Germinal center (tissue), 1 donor: ENCODE measurements around the gene YIPF5.

Source experiments
- DNase-seq: peaks from one replicate; pipeline ENCODE4 v3.0.0; 2012; ENCODE audit warnings: mixed read lengths, low spot score

The YIPF5 gene

DNA sequence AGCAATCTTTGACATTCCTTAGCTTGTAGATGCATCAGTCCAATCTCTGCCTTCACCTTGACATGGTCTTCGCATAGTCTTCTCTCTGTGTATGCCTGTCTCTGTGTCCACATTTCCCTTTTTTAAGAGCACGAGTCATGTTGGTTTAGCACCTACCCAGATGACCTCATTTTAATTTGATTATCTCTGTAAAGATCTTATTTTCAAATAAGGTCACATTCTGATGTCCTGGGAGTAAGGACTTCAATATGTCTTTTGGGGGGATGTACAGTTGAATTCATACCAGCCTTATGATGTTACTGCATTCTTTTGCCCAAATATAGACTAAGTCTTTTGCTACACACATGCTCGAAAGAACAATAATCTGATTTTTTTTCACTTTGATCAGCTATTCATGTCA, 7.1 kb upstream of the YIPF5 start:
- DNase-seq = no peak

DNA sequence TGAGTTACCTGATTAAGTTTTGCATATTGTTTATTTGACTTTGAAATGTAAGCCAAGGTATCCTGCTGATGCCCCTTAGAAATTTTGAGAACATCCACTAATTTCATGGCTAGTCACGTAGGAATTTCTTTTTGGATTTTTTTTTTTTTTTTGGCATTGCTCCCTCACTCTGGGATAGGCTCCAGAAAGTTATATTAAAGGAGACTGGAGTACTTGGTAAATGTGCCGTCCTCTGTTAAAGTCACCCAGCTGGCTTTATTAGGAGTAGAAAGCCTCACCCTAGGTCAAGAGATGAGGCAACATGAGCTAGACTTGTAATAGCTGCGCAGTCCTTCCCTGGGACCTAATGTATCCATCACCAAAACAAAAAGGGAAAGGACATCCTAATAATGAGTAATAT, 3.3 kb upstream of the YIPF5 start:
- no peak for DNase-seq

DNA sequence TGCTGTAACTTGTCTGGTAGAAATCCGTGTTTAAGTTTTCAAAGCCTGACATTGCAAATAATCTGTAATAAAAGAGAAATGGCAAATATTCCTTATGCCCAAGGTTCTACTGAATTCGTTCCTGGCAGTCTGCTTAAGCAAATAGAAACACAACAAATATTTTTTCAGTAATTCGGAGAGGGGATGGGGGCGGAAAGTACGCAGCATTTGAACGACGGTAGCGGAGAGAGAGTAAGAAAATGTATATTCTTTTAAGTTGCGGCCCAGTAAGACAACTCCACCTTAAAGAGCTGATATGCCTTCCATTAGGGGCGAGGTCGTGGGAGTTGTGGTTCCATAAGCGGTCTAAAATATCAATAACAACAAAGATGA, 569 bp downstream of the YIPF5 start:
- DNase-seq = no peak

- DNase-seq = no peak
Measured at GRCh38 chr5:144167998-144168397, 2.5 kb downstream of the YIPF5 start.

- no peak for DNase-seq
Measured at GRCh38 chr5:144166696-144167095, 3.8 kb downstream of the YIPF5 start.

- no peak for DNase-seq
Measured at GRCh38 chr5:144162686-144163085, 7.8 kb downstream of the YIPF5 start.

GRCh38 chr5:144156767-144157171, 13.7 kb downstream of the YIPF5 start:
- no peak for DNase-seq

DNA sequence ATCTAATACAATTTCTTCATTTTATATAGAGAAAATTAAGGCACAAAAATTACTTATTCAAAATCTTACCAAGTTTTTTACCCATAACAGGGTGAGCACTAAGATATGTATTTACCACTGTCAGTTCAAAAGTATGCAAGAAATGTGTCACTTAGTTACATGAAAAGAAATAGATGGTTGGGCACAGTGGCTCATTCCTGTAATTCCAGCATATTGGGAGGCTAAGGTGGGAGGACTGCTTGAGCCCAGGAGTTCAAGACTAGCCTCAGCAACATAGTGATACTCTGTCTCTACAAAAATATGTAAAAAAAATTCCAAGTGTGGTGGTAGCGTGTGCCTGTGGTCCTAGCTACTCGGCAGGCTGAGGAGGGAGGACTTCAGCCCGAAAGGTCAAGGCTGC, 19.4 kb downstream of the YIPF5 start:
- no peak for DNase-seq

GRCh38 chr5:144144956-144145751, 25.3 kb downstream of the YIPF5 start:
- no peak for DNase-seq

DNA sequence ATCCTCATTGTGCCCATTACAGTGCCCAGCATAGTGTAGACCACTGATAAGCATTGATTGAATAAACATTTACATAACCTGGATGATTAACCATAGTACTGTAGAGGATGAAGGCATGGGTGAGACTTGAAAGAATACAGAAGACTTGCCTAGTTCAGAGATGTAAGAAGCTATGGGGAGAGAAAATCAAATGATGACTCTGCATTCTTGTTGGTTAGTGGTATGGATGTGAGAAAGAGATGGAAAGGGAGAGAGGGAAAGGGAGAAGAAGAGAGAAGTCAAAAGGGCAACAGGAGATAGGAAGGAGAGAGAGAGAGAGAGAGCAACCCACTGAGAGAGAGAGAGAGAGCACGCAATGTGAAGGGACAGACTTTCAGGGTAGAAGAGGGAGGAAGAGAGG, 26.8 kb downstream of the YIPF5 start:
- no peak for DNase-seq

DNA sequence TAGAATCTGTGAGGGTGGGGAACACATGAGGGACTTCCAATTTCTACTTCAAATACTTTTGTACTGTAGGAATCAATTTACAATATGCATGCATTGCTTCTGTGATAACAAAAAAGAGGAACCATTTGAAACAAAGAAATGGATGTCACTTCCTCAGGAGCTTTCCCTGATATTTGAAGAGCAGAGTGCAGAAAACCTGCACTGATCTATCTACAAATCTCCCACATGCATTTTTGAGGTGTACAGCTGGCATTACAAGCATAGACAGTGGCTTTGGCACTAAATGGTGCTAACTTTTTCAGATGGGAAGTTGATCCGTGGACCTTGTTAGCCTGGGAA, 27.7 kb downstream of the YIPF5 start:
- DNase-seq = no peak

GRCh38 chr5:144142139-144142823, 28.2 kb downstream of the YIPF5 start:
- peak; percentile 50 for DNase-seq

- no peak for DNase-seq
Measured at GRCh38 chr5:144141585-144141984, 28.9 kb downstream of the YIPF5 start.

DNA sequence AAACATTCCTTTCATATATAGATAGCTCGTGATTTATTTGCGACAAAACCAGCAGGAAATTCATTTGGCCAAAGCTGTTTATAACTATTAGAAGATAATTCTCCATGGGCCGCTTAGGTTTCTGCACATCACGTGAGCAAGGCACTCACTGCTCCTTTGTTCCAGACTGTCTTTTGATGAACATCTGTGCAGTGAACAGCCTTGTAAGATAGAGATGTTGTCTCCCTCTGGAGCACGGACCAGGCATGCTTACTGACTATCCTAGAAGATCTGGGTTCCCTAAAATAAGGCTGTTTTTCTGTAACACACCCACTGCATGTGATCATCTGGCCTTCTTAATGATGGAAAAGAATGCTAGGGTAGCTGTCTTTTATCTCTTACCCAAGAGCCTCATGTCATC, 30.9 kb downstream of the YIPF5 start:
- no peak for DNase-seq

DNA sequence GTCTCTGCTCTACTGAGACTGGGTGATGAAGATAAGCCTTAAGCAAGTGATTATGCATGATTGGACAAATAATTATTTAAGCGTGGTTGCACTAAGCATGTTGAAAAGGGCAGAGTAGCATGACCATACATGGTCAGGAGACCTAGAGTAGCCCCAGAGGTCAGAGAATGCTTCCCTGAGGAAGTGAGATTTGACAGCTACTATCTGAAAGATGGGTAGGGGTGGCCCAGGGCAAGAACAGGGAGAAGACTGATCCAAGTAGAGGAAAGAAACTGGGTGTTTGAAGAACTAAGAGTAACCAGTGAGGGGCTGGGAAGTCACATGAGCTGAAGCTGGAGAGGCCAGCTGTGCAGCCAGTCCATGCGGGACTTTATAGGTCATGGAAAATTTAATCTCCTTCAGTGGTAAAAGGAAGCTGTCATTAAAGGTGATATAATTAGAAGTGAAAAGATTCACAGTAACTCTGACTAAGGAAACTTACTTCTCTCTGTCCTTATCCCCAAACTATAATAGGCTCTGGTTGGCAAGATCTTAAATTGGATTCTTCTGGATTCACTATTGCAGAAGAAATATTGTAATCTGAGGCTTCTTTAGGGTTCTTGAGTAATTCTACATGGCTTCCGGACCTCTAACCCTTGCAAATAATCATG, 35.2 kb downstream of the YIPF5 start:
- no peak for DNase-seq

GRCh38 chr5:144134194-144134826, 36.1 kb downstream of the YIPF5 start:
- no peak for DNase-seq

GRCh38 chr5:144133050-144133633, 37.3 kb downstream of the YIPF5 start:
- no peak for DNase-seq

GRCh38 chr5:144131261-144131660, 39.2 kb downstream of the YIPF5 start:
- DNase-seq = no peak

GRCh38 chr5:144130306-144130705, 40.2 kb downstream of the YIPF5 start:
- no peak for DNase-seq

DNA sequence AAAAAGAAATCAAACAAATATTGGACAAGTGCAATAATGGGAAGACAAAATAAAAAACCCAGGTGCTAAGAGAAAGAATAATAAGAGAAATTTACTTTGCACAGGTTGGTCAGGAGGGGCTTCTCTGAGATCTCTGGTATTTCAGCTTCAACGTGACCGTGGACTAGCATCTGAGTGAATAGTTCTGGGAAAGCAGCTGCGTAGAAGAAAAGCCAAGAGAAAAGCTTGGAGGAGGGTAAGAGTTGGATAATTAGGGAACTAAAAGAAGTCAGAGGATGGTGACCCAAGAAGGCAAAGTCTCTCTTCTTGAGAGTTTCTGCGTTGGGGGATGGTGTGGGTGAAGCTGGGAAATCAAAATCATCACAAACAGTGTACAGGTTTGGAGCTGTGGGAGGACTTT, 41.6 kb downstream of the YIPF5 start:
- no peak for DNase-seq

GRCh38 chr5:144126707-144127106, 43.8 kb downstream of the YIPF5 start:
- no peak for DNase-seq

DNA sequence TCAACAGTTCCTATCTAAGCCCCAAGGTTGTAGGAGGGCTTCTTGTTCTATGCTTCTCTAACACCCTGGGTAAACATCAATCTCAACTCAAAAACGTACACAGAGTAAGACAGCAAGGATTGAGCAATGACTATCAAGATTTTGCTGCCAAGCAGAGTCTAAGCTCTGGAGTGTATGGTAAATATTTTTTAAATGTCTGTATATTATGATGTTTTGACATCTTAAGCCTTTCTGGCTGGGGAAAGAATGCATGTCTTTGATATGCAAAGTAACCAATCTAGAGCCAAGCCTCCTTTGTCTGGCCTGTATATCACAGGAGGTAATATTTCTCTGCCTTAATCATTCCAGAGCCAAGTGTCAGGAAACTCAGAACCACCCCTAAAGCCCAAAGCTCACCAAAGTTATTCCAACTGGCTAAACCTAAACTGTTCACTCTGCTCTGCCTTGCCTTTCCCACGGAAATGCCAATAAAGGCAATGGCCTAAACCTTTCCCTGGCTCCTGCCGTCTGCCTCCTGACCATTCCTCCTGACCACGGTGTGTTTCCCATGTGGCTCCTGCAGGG, 45.2 kb downstream of the YIPF5 start:
- no peak for DNase-seq
